ENCODE results near the gene ZSWIM3. TPM values are rescaled to one million over a fixed set of nuclear protein-coding genes. Genes with fewer than 3 reads are reported as not detected.
A peak's percentile ranks its signal among the peaks of the same experiment; 100 is the strongest.

The ZSWIM3 gene
- total RNA-seq, result 1 to 10 TPM; 5.5 to 6.4 TPM

- peak; percentile 99 for DNase-seq (ENCODE audit: low spot score)
- ATAC-seq, result peak; percentile 97 to 98
- Mint-ChIP-seq H3K4me3 (peak within 1 kb of the TSS; percentile 95), H3K27ac (peak within 1 kb of the TSS; percentile 96 to 97), H3K27me3 (no peaks in the 10 kb centered on the region), H3K36me3 (no peaks in the 10 kb centered on the region), H3K9me3 (no peaks in the 10 kb centered on the region), H3K4me1 (ENCODE audit: low read depth in 2 of 2) (peaks cover 26 to 38% of the 10 kb centered on the region in 2 donors)
These were observed at the start of gene ZSWIM3, which contains the start of gene ACOT8 for GRCh38 chr20:45857114-45857881. Gene ZSWIM3 (plus strand): TSS chr20:45857614. CDS start chr20:45857826, 212 bp downstream. Gene ACOT8 (minus strand): TSS chr20:45857392. CDS start chr20:45857315, 77 bp downstream.

GRCh38 chr20:45810191-45810970 is 47.0 kb upstream of the ZSWIM3 start:
- no peak overlapping the region for H3K4me3 Mint-ChIP-seq
- H3K27me3 Mint-ChIP-seq, result no peaks in the 10 kb centered on the region
- H3K36me3 Mint-ChIP-seq, result peaks cover 29% of the 10 kb centered on the region
- H3K27ac Mint-ChIP-seq, result peak overlapping the region in 1 of 2 donors; percentile 57
- peaks cover 12 to 15% of the 10 kb centered on the region in 2 donors for H3K4me1 Mint-ChIP-seq (ENCODE audit: low read depth in 2 of 2)
- H3K9me3 Mint-ChIP-seq, result no peaks in the 10 kb centered on the region
- ATAC-seq (no peak), DNase-seq (ENCODE audit: low spot score) (no peak)

GRCh38 chr20:45812157-45813005 is 45.0 kb upstream of the ZSWIM3 start, which contains the start of gene UBE2C:
Gene UBE2C (plus strand): TSS chr20:45812644. CDS start chr20:45812696, 52 bp downstream.
- Mint-ChIP-seq H3K27ac (peak within 1 kb of the TSS; percentile 76 to 87), H3K27me3 (no peaks in the 10 kb centered on the region), H3K4me1 (ENCODE audit: low read depth in 2 of 2) (peaks cover 12 to 18% of the 10 kb centered on the region in 2 donors), H3K4me3 (peak within 1 kb of the TSS; percentile 95), H3K36me3 (peaks cover 26% of the 10 kb centered on the region), H3K9me3 (no peaks in the 10 kb centered on the region)
- DNase-seq (ENCODE audit: low spot score), result peak; percentile 96
- peak; percentile 99 to 100 for ATAC-seq

GRCh38 chr20:45813006-45813340 is 44.4 kb upstream of the ZSWIM3 start:
- DNase-seq (ENCODE audit: low spot score) (no peak), ATAC-seq (no peak)
- Mint-ChIP-seq H3K36me3 (peaks cover 26% of the 10 kb centered on the region), H3K4me1 (ENCODE audit: low read depth in 2 of 2) (peaks cover 12 to 18% of the 10 kb centered on the region in 2 donors), H3K27me3 (no peaks in the 10 kb centered on the region), H3K27ac (peak overlapping the region; percentile 76 to 87), H3K9me3 (no peaks in the 10 kb centered on the region), H3K4me3 (peak overlapping the region; percentile 95)

GRCh38 chr20:45813489-45813888 is 43.9 kb upstream of the ZSWIM3 start:
- peak overlapping the region; percentile 95 for H3K4me3 Mint-ChIP-seq
- ATAC-seq, result no peak
- no peak for DNase-seq (ENCODE audit: low spot score)
- H3K9me3 Mint-ChIP-seq, result no peaks in the 10 kb centered on the region
- peaks cover 26% of the 10 kb centered on the region for H3K36me3 Mint-ChIP-seq
- H3K27ac Mint-ChIP-seq, result peak overlapping the region; percentile 76 to 87
- peaks cover 12 to 18% of the 10 kb centered on the region in 2 donors for H3K4me1 Mint-ChIP-seq (ENCODE audit: low read depth in 2 of 2)
- H3K27me3 Mint-ChIP-seq, result no peaks in the 10 kb centered on the region

GRCh38 chr20:45814314-45814713 is 43.1 kb upstream of the ZSWIM3 start:
- no peaks in the 10 kb centered on the region for H3K27me3 Mint-ChIP-seq
- no peak overlapping the region for H3K4me3 Mint-ChIP-seq
- peaks cover 22% of the 10 kb centered on the region for H3K36me3 Mint-ChIP-seq
- no peak for DNase-seq (ENCODE audit: low spot score)
- peaks cover 12 to 18% of the 10 kb centered on the region in 2 donors for H3K4me1 Mint-ChIP-seq (ENCODE audit: low read depth in 2 of 2)
- no peak for ATAC-seq
- no peaks in the 10 kb centered on the region for H3K9me3 Mint-ChIP-seq
- no peak overlapping the region for H3K27ac Mint-ChIP-seq

GRCh38 chr20:45816951-45817350 is 40.5 kb upstream of the ZSWIM3 start:
- H3K9me3 Mint-ChIP-seq, result no peaks in the 10 kb centered on the region
- ATAC-seq (no peak), DNase-seq (ENCODE audit: low spot score) (no peak)
- H3K36me3 Mint-ChIP-seq, result peaks cover 4% of the 10 kb centered on the region
- H3K27me3 Mint-ChIP-seq, result peaks cover 6 to 10% of the 10 kb centered on the region in 2 donors
- H3K4me3 Mint-ChIP-seq, result no peak overlapping the region
- no peak overlapping the region for H3K27ac Mint-ChIP-seq
- peaks cover 16 to 18% of the 10 kb centered on the region in 2 donors for H3K4me1 Mint-ChIP-seq (ENCODE audit: low read depth in 2 of 2)

GRCh38 chr20:45817376-45818194 is 39.8 kb upstream of the ZSWIM3 start:
- Mint-ChIP-seq H3K9me3 (no peaks in the 10 kb centered on the region), H3K36me3 (peaks cover 4% of the 10 kb centered on the region), H3K4me1 (ENCODE audit: low read depth in 2 of 2) (peaks cover 15% of the 10 kb centered on the region in 2 donors), H3K4me3 (no peak overlapping the region), H3K27me3 (peaks cover 10 to 17% of the 10 kb centered on the region in 2 donors), H3K27ac (no peak overlapping the region)
- DNase-seq (ENCODE audit: low spot score) (no peak), ATAC-seq (no peak)

GRCh38 chr20:45818239-45818638 is 39.2 kb upstream of the ZSWIM3 start:
- Mint-ChIP-seq H3K36me3 (peaks cover 4% of the 10 kb centered on the region), H3K4me3 (no peak overlapping the region), H3K9me3 (no peaks in the 10 kb centered on the region)

GRCh38 chr20:45819466-45819865 is 37.9 kb upstream of the ZSWIM3 start:
- peaks cover 4% of the 10 kb centered on the region for H3K36me3 Mint-ChIP-seq
- DNase-seq (ENCODE audit: low spot score) (no peak), ATAC-seq (no peak)
- H3K4me1 Mint-ChIP-seq (ENCODE audit: low read depth in 2 of 2), result peaks cover 11 to 12% of the 10 kb centered on the region in 2 donors
- H3K27ac Mint-ChIP-seq, result no peak overlapping the region
- peaks cover 25 to 35% of the 10 kb centered on the region in 2 donors for H3K27me3 Mint-ChIP-seq
- H3K9me3 Mint-ChIP-seq, result no peaks in the 10 kb centered on the region
- H3K4me3 Mint-ChIP-seq, result no peak overlapping the region

More at GRCh38 chr20:45818239-45818638, 39.2 kb upstream of the ZSWIM3 start:
- Mint-ChIP-seq H3K27me3 (peaks cover 14 to 23% of the 10 kb centered on the region in 2 donors), H3K27ac (no peak overlapping the region), H3K4me1 (ENCODE audit: low read depth in 2 of 2) (peaks cover 9% of the 10 kb centered on the region in 2 donors)
- DNase-seq (ENCODE audit: low spot score) (no peak), ATAC-seq (no peak)

GRCh38 chr20:45821947-45822346 is 35.5 kb upstream of the ZSWIM3 start:
- no peak overlapping the region for H3K4me3 Mint-ChIP-seq
- no peak for DNase-seq (ENCODE audit: low spot score)
- no peaks in the 10 kb centered on the region for H3K9me3 Mint-ChIP-seq

GRCh38 chr20:45822857-45823256 is 34.6 kb upstream of the ZSWIM3 start:
- Mint-ChIP-seq H3K27ac (no peak overlapping the region), H3K27me3 (peaks cover 28 to 41% of the 10 kb centered on the region in 2 donors), H3K4me3 (no peak overlapping the region), H3K4me1 (ENCODE audit: low read depth in 2 of 2) (peaks cover 11 to 13% of the 10 kb centered on the region in 2 donors), H3K36me3 (no peaks in the 10 kb centered on the region), H3K9me3 (no peaks in the 10 kb centered on the region)
- no peak for DNase-seq (ENCODE audit: low spot score)
- no peak for ATAC-seq

More at GRCh38 chr20:45821947-45822346, 35.5 kb upstream of the ZSWIM3 start:
- ATAC-seq, result no peak
- H3K36me3 Mint-ChIP-seq, result no peaks in the 10 kb centered on the region
- H3K4me1 Mint-ChIP-seq (ENCODE audit: low read depth in 2 of 2), result peaks cover 11 to 13% of the 10 kb centered on the region in 2 donors
- peaks cover 28 to 41% of the 10 kb centered on the region in 2 donors for H3K27me3 Mint-ChIP-seq
- H3K27ac Mint-ChIP-seq, result no peak overlapping the region

All from natural killer cell treated with Interleukin-12 subunit alpha and Interleukin-12 subunit beta and Interleukin-15 and Interleukin-18, amount 100 ng/mL, for 72 hours (primary cell).